SK-N-MC (cell line): ENCODE results near the gene PANK1.

Source experiments
- DNase-seq: peaks from one replicate; pipeline ENCODE4 v3.0.0-alpha.2; 2011; ENCODE audit warnings: low read depth, low spot score
- H3K27ac ChIP-seq: fragments of 200-600 bp; sonication (generic); 2 replicates; pipeline ENCODE4 v1.5.1; 2016; ENCODE audit warnings: mixed run types
- H3K36me3 ChIP-seq: fragments of 200-600 bp; sonication (generic); 2 replicates; pipeline ENCODE4 v1.6.1; 2017; ENCODE audit warnings: antibody characterized with exemption, low read length, mixed read lengths; ENCODE audit not compliant: insufficient read depth
- H3K4me3 ChIP-seq: fragments of 200-600 bp; sonication (generic); 2 replicates; pipeline ENCODE4 v1.5.1; 2016
- H3K9ac ChIP-seq: fragments of 200-600 bp; sonication (generic); 2 replicates; pipeline ENCODE4 v1.8.0; 2017; ENCODE audit warnings: mixed run types, mixed read lengths; ENCODE audit not compliant: insufficient read length
- H3K9me3 ChIP-seq: fragments of 200-600 bp; sonication (generic); 2 replicates; pipeline ENCODE4 v1.6.1; 2017; ENCODE audit warnings: low read depth, mild to moderate bottlenecking, antibody characterized with exemption, low read length, moderate library complexity, mixed read lengths
- EZH2 ChIP-seq: fragments of 200-600 bp; sonication (generic); IDR thresholded peaks from one replicate; pipeline ENCODE4 v1.6.1; 2017; ENCODE audit warnings: antibody characterized with exemption
- FOXP2 ChIP-seq: optimal IDR thresholded peaks from 2 replicates; pipeline ENCODE3; 2011; ENCODE audit warnings: mild to moderate bottlenecking, moderate library complexity; ENCODE audit not compliant: insufficient read depth; ENCODE audit errors: extremely low read length, control extremely low read depth
- POLR2AphosphoS5 ChIP-seq: IDR thresholded peaks from 2 replicates; pipeline ENCODE4 v1.6.1; 2012; ENCODE audit warnings: mild to moderate bottlenecking, low read depth, low read length, borderline replicate concordance

Gene PANK1

DNA sequence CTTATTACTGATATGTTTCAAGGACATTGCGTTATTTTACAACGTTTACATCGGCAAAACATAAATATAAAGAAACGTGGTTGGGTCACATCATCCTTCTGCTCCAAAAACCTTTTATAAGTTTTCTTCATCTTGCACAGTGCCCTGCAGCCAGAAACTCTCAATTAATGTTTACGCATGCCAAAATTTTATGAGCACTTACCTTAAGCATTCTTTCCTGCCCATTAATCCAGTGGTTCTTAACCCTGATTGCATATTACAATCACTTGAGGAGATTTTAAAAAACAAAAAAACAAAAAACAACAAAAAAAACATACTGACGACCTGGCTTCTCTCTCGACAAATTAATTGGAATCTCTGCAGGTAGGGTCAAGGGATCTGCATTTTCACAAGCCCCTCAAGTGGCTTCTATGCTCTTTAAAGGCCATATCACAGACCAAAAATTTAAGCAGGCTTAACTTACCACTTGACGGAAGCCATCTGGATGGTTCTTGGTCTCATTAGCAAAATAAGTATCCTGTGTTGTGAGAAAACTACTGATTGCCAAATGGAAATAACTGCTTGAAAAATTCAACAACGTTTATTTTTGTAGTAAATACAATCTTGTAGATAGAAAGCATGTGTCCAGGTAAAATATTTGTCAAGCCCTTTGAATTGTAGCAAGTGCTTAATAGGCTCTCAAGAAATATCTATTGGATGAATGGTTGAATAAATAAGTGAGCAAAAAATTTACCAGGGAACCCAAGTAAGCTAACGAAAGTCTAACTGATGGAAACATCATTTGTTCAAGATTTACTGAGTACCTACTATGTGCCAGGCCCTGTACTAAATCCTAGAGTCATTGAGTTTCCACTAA is 78.7 kb downstream of the PANK1 start:
- TF ChIP-seq EZH2 (no peak), POLR2AphosphoS5 (no peak)

DNA sequence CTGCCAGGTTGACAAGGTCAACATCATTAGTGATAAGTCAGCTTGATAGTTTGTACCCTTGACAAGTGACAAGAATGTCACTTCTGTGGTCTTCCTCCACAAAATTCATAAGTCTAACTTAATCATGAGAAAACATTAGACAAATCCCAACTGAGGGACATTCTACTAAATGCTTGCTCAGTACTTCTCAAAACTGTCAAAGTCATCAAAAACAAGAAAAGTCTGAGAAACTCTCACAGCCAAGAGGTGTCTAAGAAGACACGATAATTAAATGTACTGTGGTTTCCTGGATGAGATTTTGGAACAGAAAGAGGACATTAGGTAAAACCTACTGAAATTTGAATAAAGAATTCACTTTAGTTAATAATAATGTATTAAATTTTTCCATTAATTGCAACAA is 79.9 kb downstream of the PANK1 start:
- DNase-seq, result no peak
- Histone ChIP-seq H3K9me3 (no peaks in the 10 kb centered on the region), H3K36me3 (no peaks in the 10 kb centered on the region), H3K4me3 (no peak overlapping the region), H3K27ac (no peak overlapping the region), H3K9ac (no peak overlapping the region)
- no peak for TF ChIP-seq EZH2
- no peak for TF ChIP-seq FOXP2
- no peak for TF ChIP-seq POLR2AphosphoS5

More for the DNA sequence above, 78.7 kb downstream of the PANK1 start:
- H3K4me3 ChIP-seq, result no peak overlapping the region
- no peaks in the 10 kb centered on the region for H3K36me3 ChIP-seq
- DNase-seq, result no peak
- no peaks in the 10 kb centered on the region for H3K9me3 ChIP-seq
- H3K9ac ChIP-seq, result no peak overlapping the region
- H3K27ac ChIP-seq, result no peak overlapping the region

DNA sequence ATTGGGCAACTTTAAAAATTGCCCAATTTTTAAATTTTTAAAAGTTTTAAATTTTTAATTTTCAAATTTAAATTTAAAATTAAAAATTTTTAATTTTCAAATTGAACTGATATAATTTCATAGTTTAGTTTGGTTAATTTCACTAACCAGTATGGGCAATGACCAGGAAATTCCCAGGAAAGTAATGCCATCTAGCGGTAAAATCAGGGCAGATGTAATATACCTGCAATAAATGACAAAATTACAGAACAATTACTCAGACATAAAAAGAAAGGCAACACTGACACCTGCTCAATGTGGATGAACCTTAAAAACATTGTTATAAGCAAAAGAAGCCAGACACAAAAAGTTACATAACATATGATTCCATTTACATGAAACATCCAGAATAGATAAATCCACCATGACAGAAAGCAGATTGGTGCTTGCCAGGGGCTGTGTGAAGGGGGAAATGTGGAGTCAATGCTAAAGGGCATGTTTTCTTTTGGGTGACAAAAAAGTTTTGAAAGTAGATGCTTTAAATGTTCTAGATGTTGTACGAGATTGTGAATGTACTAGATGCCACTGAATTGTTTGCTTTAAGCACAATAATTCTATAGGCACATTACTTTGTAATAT is 81.1 kb downstream of the PANK1 start:
- Histone ChIP-seq H3K9ac (no peak overlapping the region), H3K36me3 (no peaks in the 10 kb centered on the region), H3K4me3 (no peak overlapping the region), H3K27ac (no peak overlapping the region), H3K9me3 (no peaks in the 10 kb centered on the region)
- TF ChIP-seq EZH2, result no peak
- no peak for TF ChIP-seq FOXP2
- TF ChIP-seq POLR2AphosphoS5, result no peak
- DNase-seq, result peak; percentile 1

DNA sequence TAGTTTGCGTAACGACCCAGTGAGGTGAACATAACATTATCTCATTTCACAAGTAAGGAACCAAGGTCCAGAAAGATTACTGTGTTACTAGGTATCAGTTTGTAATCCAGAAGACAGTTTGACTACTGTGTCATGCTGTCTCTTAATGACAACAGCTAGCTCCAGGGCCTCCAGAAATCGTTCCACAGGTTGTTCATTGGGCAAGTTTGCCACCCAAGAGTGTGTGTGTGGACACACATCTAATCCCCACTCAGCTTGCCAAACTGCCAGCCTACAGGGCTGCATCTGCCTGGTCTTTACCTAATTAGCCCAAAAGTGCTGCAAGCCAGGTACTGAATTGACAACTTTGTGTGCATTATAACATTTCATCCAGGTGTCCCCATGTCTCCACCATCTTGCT is 81.7 kb downstream of the PANK1 start:
- no peak overlapping the region for H3K27ac ChIP-seq
- no peak for TF ChIP-seq EZH2
- TF ChIP-seq FOXP2, result no peak
- no peak for TF ChIP-seq POLR2AphosphoS5
- no peak overlapping the region for H3K9ac ChIP-seq
- no peaks in the 10 kb centered on the region for H3K36me3 ChIP-seq
- H3K4me3 ChIP-seq, result no peak overlapping the region
- no peaks in the 10 kb centered on the region for H3K9me3 ChIP-seq
- DNase-seq, result no peak

DNA sequence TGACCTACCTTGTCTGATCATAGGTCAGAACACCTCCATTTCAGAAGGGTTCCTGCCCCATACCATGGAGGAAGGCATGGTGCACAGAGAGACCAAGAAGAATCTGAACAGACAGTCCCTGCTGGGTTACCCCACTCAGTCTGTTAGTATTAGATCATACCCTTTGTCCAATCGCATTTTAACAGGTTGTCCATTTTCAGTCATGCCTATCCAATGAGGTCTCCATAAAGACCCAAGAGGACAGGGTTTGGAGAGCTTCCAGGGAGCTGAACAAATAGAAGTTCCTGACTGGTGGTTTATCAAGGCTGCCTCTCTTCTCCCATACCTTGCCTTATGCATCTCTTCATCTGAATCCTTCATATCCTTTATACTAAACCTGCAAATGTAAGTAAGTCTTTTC is 88.4 kb downstream of the PANK1 start:
- Histone ChIP-seq H3K9me3 (no peaks in the 10 kb centered on the region), H3K4me3 (no peak overlapping the region), H3K36me3 (no peaks in the 10 kb centered on the region), H3K9ac (no peak overlapping the region), H3K27ac (no peak overlapping the region)
- DNase-seq, result no peak
- no peak for TF ChIP-seq FOXP2
- TF ChIP-seq POLR2AphosphoS5, result no peak
- no peak for TF ChIP-seq EZH2

DNA sequence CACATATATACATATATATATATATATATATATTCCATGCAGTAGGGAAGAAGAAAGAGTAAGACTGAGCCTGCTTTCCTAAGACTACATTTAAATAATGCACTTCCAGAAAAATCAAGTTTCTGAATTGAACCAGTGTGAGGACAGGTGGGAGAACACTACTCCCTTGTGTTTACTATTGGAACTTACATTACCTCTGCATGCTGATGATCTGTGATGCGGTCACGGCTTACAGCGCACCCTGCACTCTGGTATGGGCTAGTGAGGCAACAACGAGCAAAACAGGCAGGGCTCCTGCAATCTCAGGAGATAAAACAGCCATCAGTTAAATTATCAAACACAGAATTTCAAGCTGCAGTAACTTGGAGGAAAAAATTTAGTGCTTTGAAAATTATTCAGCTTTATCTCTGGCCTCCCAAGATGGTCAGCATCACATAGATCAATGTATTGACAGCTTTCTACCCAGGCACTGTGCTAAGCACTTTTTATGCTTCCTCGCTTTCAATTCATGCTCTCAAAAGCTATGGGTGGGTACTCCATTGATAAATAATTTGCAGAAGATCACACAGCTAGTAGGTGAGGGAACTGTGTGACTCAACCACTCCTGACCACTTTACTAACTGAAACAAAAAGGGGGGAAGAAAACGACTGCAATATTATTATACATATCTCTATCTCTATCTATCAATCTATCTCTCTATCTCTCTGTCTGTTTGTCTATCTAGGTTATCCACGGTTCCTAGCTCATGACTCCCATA is 89.2 kb downstream of the PANK1 start:
- DNase-seq, result no peak
- TF ChIP-seq POLR2AphosphoS5 (no peak), FOXP2 (no peak), EZH2 (no peak)
- no peak overlapping the region for H3K27ac ChIP-seq
- H3K36me3 ChIP-seq, result no peaks in the 10 kb centered on the region
- H3K9me3 ChIP-seq, result no peaks in the 10 kb centered on the region
- no peak overlapping the region for H3K9ac ChIP-seq
- no peak overlapping the region for H3K4me3 ChIP-seq

DNA sequence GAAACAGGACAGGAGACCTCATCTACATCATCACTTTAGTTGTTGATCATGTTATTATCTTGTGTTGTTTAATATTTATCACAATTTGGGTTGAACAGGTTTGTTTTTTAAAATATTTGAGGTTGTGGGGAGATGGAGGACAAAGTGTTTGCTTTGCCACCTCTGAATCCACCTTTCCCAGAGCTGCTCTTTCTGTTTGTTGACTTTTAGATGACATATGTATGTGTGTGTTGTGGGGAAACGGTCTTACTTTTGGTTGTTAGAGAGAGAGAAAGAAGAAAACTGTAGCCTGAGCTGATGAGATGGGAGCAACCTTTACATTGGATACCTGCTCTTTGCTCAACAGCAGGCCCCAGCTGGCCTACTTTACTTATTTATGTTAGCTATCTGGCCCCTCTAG is 90.6 kb downstream of the PANK1 start:
- H3K9me3 ChIP-seq, result no peaks in the 10 kb centered on the region
- no peak overlapping the region for H3K4me3 ChIP-seq
- TF ChIP-seq POLR2AphosphoS5 (no peak), FOXP2 (no peak), EZH2 (no peak)
- no peak overlapping the region for H3K9ac ChIP-seq
- no peak for DNase-seq
- no peak overlapping the region for H3K27ac ChIP-seq
- H3K36me3 ChIP-seq, result no peaks in the 10 kb centered on the region

DNA sequence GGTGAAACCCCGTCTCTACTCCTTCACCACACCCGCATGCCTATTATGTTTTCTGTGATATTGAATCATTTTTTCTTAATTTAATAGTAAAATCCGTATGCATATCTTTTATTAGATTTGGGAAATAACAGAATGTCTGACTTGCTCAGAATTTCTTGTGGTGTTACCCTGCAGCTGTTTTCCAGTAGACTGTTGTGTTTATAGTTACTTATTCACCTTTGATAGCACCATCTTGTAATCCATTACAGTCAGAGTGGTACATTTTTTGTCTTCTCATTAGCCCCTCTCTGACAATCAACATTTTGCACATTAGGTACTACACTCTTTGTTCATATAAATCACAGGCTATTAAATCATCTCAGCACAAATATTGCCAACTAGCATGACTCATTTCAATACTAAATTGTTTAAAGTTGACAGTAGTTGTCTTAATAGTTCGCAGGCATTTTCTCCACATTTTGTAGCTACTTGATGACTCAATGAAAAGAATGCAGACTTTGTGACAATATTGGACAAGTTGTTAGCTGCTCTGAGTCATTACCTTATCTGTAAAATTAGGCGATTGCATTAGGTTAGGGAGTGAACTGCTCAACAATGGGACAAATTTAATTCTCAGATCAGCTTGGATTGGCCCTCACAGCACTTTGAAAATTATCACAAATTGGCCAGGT is 91.8 kb downstream of the PANK1 start:
- H3K27ac ChIP-seq, result no peak overlapping the region
- H3K9me3 ChIP-seq, result no peaks in the 10 kb centered on the region
- TF ChIP-seq FOXP2 (no peak), EZH2 (no peak), POLR2AphosphoS5 (no peak)
- no peak overlapping the region for H3K4me3 ChIP-seq
- no peaks in the 10 kb centered on the region for H3K36me3 ChIP-seq
- DNase-seq, result no peak
- no peak overlapping the region for H3K9ac ChIP-seq
